Mononuclear cell (primary cell): ENCODE results near the gene BUD23. TPM values are rescaled to one million over a fixed set of nuclear protein-coding genes. Genes with fewer than 3 reads are reported as not detected.

ENCODE experiments used
- H3K27me3 ChIP-seq: 2 replicates; pipeline ENCODE4 v1.6.0; 2011; ENCODE audit warnings: low read length, control low read depth; ENCODE audit not compliant: insufficient read depth
- H3K4me1 ChIP-seq: 2 replicates; pipeline ENCODE4 v1.5.1; 2011; ENCODE audit warnings: mild to moderate bottlenecking, low read length, control low read depth; ENCODE audit not compliant: insufficient read depth
- H3K4me3 ChIP-seq: 2 replicates; pipeline ENCODE4 v1.5.1; 2011; ENCODE audit warnings: mild to moderate bottlenecking, low read length, moderate library complexity
- H3K9me3 ChIP-seq: 2 replicates; pipeline ENCODE4 v1.5.1; 2011; ENCODE audit warnings: low read depth, mild to moderate bottlenecking, control low read depth, low read length
- total RNA-seq: library from RNA; depleted of rRNA; stranded (reverse); fragments of >200 nt; gene quantifications from one replicate; pipeline ENCODE4 v1.2.3, GENCODE V29; 2012

Gene BUD23
- total RNA-seq, 1 donor: 31.7 TPM

GRCh38 chr7:73680501-73680900 is 2.9 kb upstream of the BUD23 start:
- no peaks in the 10 kb centered on the region for H3K27me3 ChIP-seq
- no peaks in the 10 kb centered on the region for H3K9me3 ChIP-seq
- no peak overlapping the region for H3K4me3 ChIP-seq
- peaks cover 36% of the 10 kb centered on the region for H3K4me1 ChIP-seq

GRCh38 chr7:73681031-73681430 is 2.4 kb upstream of the BUD23 start:
- Histone ChIP-seq H3K27me3 (no peaks in the 10 kb centered on the region), H3K4me1 (peaks cover 36% of the 10 kb centered on the region)

GRCh38 chr7:73682745-73683055 is 697 bp upstream of the BUD23 start:
- peak overlapping the region; percentile 94 for H3K4me3 ChIP-seq
- no peaks in the 10 kb centered on the region for H3K27me3 ChIP-seq
- H3K4me1 ChIP-seq: peaks cover 36% of the 10 kb centered on the region
- no peaks in the 10 kb centered on the region for H3K9me3 ChIP-seq

More at GRCh38 chr7:73681031-73681430, 2.4 kb upstream of the BUD23 start:
- Histone ChIP-seq H3K9me3 (no peaks in the 10 kb centered on the region), H3K4me3 (no peak overlapping the region)

DNA sequence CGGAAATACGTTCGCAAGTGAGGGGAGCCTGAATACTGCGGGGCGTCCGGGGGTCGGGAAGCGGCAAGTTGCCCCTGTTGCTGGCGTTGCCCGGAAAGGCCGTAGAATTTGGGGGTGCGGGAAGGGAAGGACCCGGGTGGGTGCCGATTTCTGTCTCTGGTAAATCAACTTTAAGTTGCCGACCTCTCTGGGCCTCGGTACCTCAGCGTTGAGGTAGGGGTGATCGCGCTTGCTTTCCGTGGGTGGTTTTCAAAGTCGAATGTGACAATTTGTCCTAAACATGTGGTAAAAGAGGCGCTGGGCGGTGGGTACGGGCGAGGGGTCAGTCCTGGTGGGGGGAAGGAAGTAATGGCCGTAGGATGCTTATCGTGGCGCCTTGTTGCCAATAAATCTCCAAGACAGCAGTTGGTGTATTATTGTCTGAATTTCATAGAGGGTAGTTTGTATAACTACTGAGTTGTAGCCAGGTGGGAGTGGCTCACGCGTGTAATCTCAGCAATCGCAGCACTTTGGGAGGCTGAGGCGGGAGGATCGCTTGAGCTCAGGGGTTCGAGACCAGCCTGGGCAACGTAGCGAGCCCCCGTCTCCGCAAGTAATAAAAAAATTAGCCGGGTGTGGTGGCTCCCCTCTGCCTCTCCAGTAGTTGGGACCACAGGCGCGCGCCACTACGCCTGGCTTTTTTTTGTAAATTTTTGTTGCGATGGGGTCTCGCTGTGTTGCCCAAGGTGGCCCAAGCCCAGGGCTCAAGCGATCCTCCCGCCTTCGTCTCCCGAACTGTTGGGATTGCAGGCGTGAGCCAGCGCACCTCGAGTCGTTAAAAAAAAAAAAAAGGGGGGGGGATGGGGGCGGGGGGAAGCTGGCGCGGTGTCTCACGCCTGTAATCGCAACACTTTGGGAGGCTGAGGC is 644 bp downstream of the BUD23 start:
- H3K4me1 ChIP-seq: peaks cover 36% of the 10 kb centered on the region
- no peaks in the 10 kb centered on the region for H3K27me3 ChIP-seq
- H3K4me3 ChIP-seq: peak overlapping the region; percentile 94
- H3K9me3 ChIP-seq: no peaks in the 10 kb centered on the region

DNA sequence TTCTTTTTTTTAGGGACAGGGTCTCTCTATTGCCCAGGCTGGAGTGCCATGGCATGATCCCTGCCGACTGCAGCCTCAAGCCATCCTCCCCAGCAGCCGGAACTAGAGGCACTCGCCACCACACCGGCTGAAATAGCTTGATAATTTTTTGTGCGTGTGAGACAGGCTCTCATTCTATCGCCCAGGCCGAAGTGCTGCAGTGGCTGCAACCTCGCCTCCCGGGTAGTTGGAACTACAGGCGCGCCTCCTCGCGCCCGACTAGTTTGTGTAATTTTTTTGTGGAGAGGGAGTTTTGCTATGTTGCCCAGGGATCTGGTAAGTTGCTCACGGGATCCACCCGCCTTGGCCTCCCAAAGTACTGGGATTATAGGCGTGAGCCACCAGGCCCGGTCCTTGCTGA is 1.9 kb downstream of the BUD23 start:
- peaks cover 41% of the 10 kb centered on the region for H3K4me1 ChIP-seq
- H3K4me3 ChIP-seq: no peak overlapping the region
- no peaks in the 10 kb centered on the region for H3K27me3 ChIP-seq
- no peaks in the 10 kb centered on the region for H3K9me3 ChIP-seq

DNA sequence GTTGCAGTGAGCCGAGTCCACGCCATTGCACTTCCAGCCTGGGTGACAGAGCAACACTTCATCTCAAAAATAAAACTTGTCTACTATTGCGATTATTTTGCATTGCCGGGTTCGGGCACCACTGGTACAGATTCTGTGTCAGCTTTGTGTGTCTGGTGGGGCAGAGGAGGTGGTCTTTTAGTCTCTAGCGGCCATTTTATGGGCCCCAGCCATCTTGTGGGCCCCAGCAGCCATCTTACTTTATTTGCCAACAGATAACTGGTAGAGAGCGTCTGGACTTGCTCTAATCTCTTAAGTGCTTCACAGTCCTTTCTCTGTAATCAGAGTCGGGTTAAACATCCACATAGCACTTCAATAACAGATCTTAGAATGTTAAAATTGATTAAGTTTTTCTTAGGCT is 4.9 kb downstream of the BUD23 start:
- Histone ChIP-seq H3K4me1 (peaks cover 21% of the 10 kb centered on the region), H3K9me3 (no peaks in the 10 kb centered on the region), H3K27me3 (no peaks in the 10 kb centered on the region), H3K4me3 (no peak overlapping the region)

DNA sequence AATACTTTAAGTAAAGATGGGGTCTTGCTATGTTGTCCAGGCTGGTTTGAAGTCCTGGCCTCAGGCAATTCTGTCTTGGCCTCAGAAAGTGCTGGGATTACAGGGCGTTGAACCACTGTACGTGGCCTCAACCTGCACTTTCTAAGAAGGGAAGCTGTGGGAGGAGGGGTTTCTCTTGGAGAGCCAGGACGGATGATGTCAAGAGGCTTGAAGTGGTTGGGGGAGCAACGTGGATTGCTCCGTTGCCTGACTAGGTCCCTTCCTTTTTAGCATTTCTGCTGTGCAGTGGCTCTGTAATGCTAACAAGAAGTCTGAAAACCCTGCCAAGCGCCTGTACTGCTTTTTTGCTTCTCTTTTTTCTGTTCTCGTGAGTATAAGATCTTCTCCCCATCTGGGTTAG is 7.2 kb downstream of the BUD23 start:
- H3K9me3 ChIP-seq: no peaks in the 10 kb centered on the region
- no peaks in the 10 kb centered on the region for H3K27me3 ChIP-seq
- H3K4me3 ChIP-seq: no peak overlapping the region
- peaks cover 5% of the 10 kb centered on the region for H3K4me1 ChIP-seq

DNA sequence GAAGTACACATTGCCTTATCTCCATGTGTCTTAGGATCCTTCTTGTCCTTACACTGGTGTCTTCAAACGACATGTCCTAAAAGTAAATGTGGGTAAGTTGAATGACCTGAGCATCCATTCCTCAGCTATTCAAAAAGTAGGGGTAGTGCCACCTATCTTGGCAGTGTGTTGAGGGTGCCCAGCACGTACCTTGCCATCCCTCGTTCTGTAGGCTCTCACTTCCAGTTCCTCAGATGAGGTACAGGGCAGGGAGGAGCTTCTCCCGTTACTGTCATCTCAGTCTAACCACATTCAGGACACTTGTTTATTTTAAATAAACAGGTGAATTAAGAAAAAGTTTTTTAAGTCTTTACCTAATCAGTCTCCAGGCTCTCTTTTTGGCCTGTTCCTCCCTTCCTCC is 13.0 kb downstream of the BUD23 start:
- H3K9me3 ChIP-seq: no peaks in the 10 kb centered on the region
- no peaks in the 10 kb centered on the region for H3K4me1 ChIP-seq
- H3K27me3 ChIP-seq: no peaks in the 10 kb centered on the region
- H3K4me3 ChIP-seq: no peak overlapping the region

GRCh38 chr7:73698410-73698809 is 15.0 kb downstream of the BUD23 start:
- H3K27me3 ChIP-seq: no peaks in the 10 kb centered on the region
- no peak overlapping the region for H3K4me3 ChIP-seq
- H3K9me3 ChIP-seq: no peaks in the 10 kb centered on the region
- no peaks in the 10 kb centered on the region for H3K4me1 ChIP-seq

GRCh38 chr7:73699370-73700068 is 16.1 kb downstream of the BUD23 start:
- no peaks in the 10 kb centered on the region for H3K4me1 ChIP-seq

GRCh38 chr7:73700069-73700423 is 16.6 kb downstream of the BUD23 start:
- Histone ChIP-seq H3K9me3 (no peaks in the 10 kb centered on the region), H3K27me3 (no peaks in the 10 kb centered on the region), H3K4me3 (no peak overlapping the region), H3K4me1 (no peaks in the 10 kb centered on the region)

More at GRCh38 chr7:73699370-73700068, 16.1 kb downstream of the BUD23 start:
- Histone ChIP-seq H3K9me3 (no peaks in the 10 kb centered on the region), H3K27me3 (no peaks in the 10 kb centered on the region), H3K4me3 (no peak overlapping the region)

DNA sequence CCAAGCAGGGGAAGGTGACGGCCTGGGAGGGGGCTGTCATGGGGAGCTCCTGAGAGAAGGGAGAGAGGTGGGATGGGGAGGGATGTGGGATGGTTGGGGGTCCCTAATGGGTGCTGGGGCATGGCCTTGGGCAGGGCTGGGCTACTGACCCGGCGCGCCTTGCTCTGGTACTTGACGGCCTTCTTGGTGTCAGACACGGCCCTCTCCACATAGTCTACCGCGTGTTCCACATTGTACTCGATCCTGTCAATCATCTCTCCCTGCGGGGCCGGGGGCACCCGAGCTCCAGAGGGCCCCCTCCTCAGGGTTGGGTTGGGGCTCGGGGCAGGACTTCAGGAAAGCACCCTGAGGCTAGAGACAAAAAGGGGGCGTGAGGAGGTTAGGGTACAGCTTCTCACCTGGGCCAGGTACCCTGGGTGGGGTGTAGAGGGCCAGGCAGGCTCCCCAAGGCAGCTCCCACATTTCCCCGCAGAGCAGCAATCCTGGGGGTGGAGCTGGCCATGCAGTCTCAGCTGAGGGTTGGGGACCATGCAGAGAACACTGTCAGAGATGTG is 17.3 kb downstream of the BUD23 start:
- H3K9me3 ChIP-seq: no peaks in the 10 kb centered on the region
- no peak overlapping the region for H3K4me3 ChIP-seq
- no peaks in the 10 kb centered on the region for H3K27me3 ChIP-seq

GRCh38 chr7:73701357-73701995 is 18.1 kb downstream of the BUD23 start:
- Histone ChIP-seq H3K4me1 (no peaks in the 10 kb centered on the region), H3K9me3 (no peaks in the 10 kb centered on the region), H3K4me3 (no peak overlapping the region), H3K27me3 (no peaks in the 10 kb centered on the region)

More for the DNA sequence above, 17.3 kb downstream of the BUD23 start:
- no peaks in the 10 kb centered on the region for H3K4me1 ChIP-seq

DNA sequence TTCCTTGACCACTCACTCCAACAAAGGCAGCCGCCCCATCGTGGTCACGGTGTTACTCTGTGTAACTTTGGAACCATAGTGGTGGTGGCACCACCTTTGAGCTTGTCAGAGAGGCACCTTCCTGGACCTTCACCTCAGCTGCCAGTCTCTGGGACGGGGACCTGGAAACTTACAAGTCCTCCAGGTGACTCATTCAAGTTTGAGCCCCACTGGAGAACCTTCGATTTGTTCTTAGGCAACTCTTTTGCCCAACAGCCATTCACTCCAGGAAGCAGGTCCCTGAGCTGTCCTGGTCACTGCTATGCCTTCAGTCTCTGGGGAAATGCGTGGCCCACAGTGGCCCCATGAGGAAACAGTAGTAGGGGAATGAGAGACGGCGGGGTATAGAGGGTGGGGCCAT is 18.8 kb downstream of the BUD23 start:
- Histone ChIP-seq H3K27me3 (no peaks in the 10 kb centered on the region), H3K4me3 (no peak overlapping the region), H3K4me1 (no peaks in the 10 kb centered on the region), H3K9me3 (no peaks in the 10 kb centered on the region)

- no peaks in the 10 kb centered on the region for H3K9me3 ChIP-seq
- no peak overlapping the region for H3K4me3 ChIP-seq
- no peaks in the 10 kb centered on the region for H3K27me3 ChIP-seq
- no peaks in the 10 kb centered on the region for H3K4me1 ChIP-seq
These were observed 19.3 kb downstream of the BUD23 start for GRCh38 chr7:73702665-73703064.
